ENCODE measurements around the gene BIRC2. TPM values are rescaled to one million over a fixed set of nuclear protein-coding genes. Genes with fewer than 3 reads are reported as not detected.

Gene BIRC2
- total RNA-seq, 1 donor from 2014 or later: 44.8 TPM

DNA sequence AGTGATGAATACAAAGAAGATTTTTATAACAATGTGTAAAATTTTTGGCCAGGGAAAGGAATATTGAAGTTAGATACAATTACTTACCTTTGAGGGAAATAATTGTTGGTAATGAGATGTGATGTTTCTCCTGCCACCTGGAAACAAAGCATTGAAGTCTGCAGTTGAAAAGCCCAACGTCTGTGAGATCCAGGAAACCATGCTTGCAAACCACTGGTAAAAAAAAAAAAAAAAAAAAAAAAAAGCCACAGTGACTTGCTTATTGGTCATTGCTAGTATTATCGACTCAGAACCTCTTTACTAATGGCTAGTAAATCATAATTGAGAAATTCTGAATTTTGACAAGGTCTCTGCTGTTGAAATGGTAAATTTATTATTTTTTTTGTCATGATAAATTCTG, 24.5 kb upstream of the BIRC2 start:
- DNase-seq: no peak
- H3K4me1 Mint-ChIP-seq (ENCODE audit: low read depth, unreplicated experiment): peaks cover 1% of the 10 kb centered on the region
- no peak overlapping the region for H3K4me3 Mint-ChIP-seq (ENCODE audit: unreplicated experiment)
- no peaks in the 10 kb centered on the region for H3K36me3 Mint-ChIP-seq (ENCODE audit: unreplicated experiment)
- TF ChIP-seq, protein P1, sequence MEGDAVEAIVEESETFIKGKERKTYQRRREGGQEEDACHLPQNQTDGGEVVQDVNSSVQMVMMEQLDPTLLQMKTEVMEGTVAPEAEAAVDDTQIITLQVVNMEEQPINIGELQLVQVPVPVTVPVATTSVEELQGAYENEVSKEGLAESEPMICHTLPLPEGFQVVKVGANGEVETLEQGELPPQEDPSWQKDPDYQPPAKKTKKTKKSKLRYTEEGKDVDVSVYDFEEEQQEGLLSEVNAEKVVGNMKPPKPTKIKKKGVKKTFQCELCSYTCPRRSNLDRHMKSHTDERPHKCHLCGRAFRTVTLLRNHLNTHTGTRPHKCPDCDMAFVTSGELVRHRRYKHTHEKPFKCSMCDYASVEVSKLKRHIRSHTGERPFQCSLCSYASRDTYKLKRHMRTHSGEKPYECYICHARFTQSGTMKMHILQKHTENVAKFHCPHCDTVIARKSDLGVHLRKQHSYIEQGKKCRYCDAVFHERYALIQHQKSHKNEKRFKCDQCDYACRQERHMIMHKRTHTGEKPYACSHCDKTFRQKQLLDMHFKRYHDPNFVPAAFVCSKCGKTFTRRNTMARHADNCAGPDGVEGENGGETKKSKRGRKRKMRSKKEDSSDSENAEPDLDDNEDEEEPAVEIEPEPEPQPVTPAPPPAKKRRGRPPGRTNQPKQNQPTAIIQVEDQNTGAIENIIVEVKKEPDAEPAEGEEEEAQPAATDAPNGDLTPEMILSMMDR (IDR thresholded peaks at IDR 0.05; ENCODE audit: partially characterized antibody, unreplicated experiment): no peak
- no peaks in the 10 kb centered on the region for H3K9me3 Mint-ChIP-seq (ENCODE audit: unreplicated experiment)
- H3K27ac Mint-ChIP-seq (ENCODE audit: unreplicated experiment): no peak overlapping the region
- H3K27me3 Mint-ChIP-seq (ENCODE audit: unreplicated experiment): peaks cover 2% of the 10 kb centered on the region

DNA sequence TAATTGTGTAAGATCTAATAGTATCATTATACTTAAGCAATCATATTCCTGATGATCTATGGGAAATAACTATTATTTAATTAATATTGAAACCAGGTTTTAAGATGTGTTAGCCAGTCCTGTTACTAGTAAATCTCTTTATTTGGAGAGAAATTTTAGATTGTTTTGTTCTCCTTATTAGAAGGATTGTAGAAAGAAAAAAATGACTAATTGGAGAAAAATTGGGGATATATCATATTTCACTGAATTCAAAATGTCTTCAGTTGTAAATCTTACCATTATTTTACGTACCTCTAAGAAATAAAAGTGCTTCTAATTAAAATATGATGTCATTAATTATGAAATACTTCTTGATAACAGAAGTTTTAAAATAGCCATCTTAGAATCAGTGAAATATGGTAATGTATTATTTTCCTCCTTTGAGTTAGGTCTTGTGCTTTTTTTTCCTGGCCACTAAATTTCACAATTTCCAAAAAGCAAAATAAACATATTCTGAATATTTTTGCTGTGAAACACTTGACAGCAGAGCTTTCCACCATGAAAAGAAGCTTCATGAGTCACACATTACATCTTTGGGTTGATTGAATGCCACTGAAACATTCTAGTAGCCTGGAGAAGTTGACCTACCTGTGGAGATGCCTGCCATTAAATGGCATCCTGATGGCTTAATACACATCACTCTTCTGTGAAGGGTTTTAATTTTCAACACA, 23.3 kb upstream of the BIRC2 start:
- Mint-ChIP-seq H3K4me3 (ENCODE audit: unreplicated experiment) (no peak overlapping the region), H3K4me1 (ENCODE audit: low read depth, unreplicated experiment) (no peaks in the 10 kb centered on the region), H3K27me3 (ENCODE audit: unreplicated experiment) (peaks cover 1% of the 10 kb centered on the region), H3K27ac (ENCODE audit: unreplicated experiment) (no peak overlapping the region), H3K36me3 (ENCODE audit: unreplicated experiment) (no peaks in the 10 kb centered on the region), H3K9me3 (ENCODE audit: unreplicated experiment) (no peaks in the 10 kb centered on the region)
- TF ChIP-seq, protein P1 (IDR thresholded peaks at IDR 0.05; ENCODE audit: partially characterized antibody, unreplicated experiment): no peak
- no peak for DNase-seq

DNA sequence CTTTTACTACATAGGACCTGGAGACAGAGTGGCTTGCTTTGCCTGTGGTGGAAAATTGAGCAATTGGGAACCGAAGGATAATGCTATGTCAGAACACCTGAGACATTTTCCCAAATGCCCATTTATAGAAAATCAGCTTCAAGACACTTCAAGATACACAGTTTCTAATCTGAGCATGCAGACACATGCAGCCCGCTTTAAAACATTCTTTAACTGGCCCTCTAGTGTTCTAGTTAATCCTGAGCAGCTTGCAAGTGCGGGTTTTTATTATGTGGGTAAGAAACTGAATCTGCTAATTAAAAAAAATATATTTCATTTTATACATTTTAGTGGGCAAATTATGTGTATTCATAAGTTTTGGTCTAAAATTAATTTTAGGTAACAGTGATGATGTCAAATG, 21.9 kb upstream of the BIRC2 start:
- no peak overlapping the region for H3K27ac Mint-ChIP-seq (ENCODE audit: unreplicated experiment)
- no peaks in the 10 kb centered on the region for H3K9me3 Mint-ChIP-seq (ENCODE audit: unreplicated experiment)
- DNase-seq: no peak
- H3K27me3 Mint-ChIP-seq (ENCODE audit: unreplicated experiment): no peaks in the 10 kb centered on the region
- H3K4me1 Mint-ChIP-seq (ENCODE audit: low read depth, unreplicated experiment): no peaks in the 10 kb centered on the region
- no peak overlapping the region for H3K4me3 Mint-ChIP-seq (ENCODE audit: unreplicated experiment)
- no peaks in the 10 kb centered on the region for H3K36me3 Mint-ChIP-seq (ENCODE audit: unreplicated experiment)
- TF ChIP-seq, protein P1 (IDR thresholded peaks at IDR 0.05; ENCODE audit: partially characterized antibody, unreplicated experiment): no peak

DNA sequence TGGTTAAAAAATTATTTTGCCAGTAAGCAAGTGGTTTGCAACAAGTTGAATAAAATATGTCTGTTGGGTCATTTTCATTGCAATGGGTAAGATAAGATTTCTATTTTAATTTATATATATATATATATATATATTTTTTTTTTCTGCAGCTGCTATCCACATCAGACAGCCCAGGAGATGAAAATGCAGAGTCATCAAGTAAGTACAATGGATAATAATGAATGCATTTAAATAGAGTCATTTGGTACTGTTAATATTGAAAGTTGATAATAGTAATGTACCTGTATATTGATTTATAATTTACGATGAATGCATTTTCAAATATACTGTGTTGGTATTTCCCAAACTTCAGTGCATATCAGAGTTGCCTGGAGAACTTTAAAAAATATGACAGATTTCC, 18.3 kb upstream of the BIRC2 start:
- Mint-ChIP-seq H3K36me3 (ENCODE audit: unreplicated experiment) (no peaks in the 10 kb centered on the region), H3K4me1 (ENCODE audit: low read depth, unreplicated experiment) (no peaks in the 10 kb centered on the region), H3K4me3 (ENCODE audit: unreplicated experiment) (no peak overlapping the region), H3K27ac (ENCODE audit: unreplicated experiment) (no peak overlapping the region), H3K9me3 (ENCODE audit: unreplicated experiment) (no peaks in the 10 kb centered on the region), H3K27me3 (ENCODE audit: unreplicated experiment) (no peaks in the 10 kb centered on the region)
- no peak for DNase-seq
- TF ChIP-seq, protein P1 (IDR thresholded peaks at IDR 0.05; ENCODE audit: partially characterized antibody, unreplicated experiment): no peak

DNA sequence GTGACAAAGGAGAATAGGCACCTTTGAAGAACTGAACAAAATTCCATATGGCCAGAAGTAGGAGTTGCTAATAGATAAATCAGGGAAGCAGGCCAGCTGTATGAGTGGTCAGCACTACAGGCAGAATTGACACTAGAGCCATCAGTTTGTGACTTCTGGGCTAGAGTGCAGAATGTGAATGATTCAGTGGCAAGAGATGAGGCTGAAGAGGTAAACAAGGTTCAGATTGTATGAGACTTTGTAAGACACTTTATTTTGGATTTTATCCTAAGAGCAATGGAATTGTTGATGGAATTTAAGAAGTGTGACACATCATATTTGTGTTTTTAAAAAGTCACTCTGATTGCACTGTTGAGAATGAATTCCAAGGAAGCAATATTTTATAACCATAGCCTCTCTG, 16.8 kb upstream of the BIRC2 start:
- H3K4me3 Mint-ChIP-seq (ENCODE audit: unreplicated experiment): no peak overlapping the region
- no peak overlapping the region for H3K27ac Mint-ChIP-seq (ENCODE audit: unreplicated experiment)
- no peak for DNase-seq
- no peaks in the 10 kb centered on the region for H3K4me1 Mint-ChIP-seq (ENCODE audit: low read depth, unreplicated experiment)
- no peaks in the 10 kb centered on the region for H3K9me3 Mint-ChIP-seq (ENCODE audit: unreplicated experiment)
- no peaks in the 10 kb centered on the region for H3K36me3 Mint-ChIP-seq (ENCODE audit: unreplicated experiment)
- TF ChIP-seq, protein P1 (IDR thresholded peaks at IDR 0.05; ENCODE audit: partially characterized antibody, unreplicated experiment): no peak
- no peaks in the 10 kb centered on the region for H3K27me3 Mint-ChIP-seq (ENCODE audit: unreplicated experiment)
